ENCODE data around the gene TMEM222. TPM values are rescaled to one million over a fixed set of nuclear protein-coding genes. Genes with fewer than 3 reads are reported as not detected.

TMEM222 gene
- total and polyA plus RNA-seq, 10 of the 15 experiments (the other 5 are each of a cell fraction or from before 2014, with no cell fraction given): 3.8 to 43.5 (median 35.4) TPM

DNA sequence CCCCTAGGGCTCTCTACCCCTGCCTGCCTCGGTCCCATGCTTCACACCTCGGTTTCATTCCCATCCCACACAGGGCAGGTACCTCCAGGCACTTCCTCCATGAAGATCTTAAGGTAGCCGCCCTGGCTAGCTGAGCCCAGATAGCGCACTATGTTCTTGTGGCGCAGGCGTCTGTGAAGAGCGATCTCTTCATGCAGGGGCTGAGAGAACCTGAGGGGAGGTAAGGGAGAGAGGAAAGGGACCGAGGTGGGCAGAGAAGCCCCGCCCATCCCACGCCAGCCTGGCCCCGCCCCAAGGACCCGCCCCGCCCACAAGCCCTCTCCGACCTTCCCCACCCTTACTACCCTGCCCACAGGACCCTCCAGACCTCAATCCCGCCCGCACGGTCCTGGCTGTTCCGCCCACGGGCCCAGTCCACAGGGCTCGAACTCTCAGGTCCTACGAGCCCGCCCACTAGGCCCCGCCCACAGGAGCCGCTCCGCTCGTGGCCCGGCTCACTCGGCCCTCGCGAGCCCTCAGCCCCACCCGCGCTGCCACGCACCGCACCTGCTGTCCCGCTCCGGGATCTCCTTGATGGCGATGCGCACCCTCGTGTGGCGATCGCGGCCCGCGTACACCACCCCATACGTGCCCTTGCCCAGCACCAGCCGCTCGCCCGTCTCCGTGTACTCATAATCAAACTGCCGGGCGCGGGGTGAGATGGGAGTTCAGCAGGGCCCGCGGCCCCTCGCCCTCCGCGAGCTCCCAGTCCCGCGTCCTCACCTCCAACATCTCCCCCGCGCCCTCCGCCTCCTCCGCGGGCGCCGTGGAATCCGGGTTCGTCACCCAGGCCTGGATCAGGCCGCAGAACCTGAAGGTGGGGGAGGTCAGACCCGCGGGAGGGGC, 38.4 kb downstream of the TMEM222 start (continued):
- TF ChIP-seq TCF7 (IDR thresholded peaks at IDR 0.05; ENCODE audit: borderline replicate concordance): no peak
- TF ChIP-seq STAT3 (IDR thresholded peaks at IDR 0.05; ENCODE audit: low read depth, low read length): no peak
- TF ChIP-seq, protein P1, sequence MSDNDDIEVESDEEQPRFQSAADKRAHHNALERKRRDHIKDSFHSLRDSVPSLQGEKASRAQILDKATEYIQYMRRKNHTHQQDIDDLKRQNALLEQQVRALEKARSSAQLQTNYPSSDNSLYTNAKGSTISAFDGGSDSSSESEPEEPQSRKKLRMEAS (IDR thresholded peaks at IDR 0.05; ENCODE audit: low read depth, low read length): no peak
- TF ChIP-seq SIX5 (IDR thresholded peaks at IDR 0.05; ENCODE audit: low read depth, low read length, severe bottlenecking): no peak
- TF ChIP-seq DPF2 (IDR thresholded peaks at IDR 0.05): 0 out of 2 replicates have a peak, but pooled peaks have one; percentile 9
- TF ChIP-seq, protein P2, sequence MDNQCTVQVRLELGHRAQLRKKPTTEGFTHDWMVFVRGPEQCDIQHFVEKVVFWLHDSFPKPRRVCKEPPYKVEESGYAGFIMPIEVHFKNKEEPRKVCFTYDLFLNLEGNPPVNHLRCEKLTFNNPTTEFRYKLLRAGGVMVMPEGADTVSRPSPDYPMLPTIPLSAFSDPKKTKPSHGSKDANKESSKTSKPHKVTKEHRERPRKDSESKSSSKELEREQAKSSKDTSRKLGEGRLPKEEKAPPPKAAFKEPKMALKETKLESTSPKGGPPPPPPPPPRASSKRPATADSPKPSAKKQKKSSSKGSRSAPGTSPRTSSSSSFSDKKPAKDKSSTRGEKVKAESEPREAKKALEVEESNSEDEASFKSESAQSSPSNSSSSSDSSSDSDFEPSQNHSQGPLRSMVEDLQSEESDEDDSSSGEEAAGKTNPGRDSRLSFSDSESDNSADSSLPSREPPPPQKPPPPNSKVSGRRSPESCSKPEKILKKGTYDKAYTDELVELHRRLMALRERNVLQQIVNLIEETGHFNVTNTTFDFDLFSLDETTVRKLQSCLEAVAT (IDR thresholded peaks at IDR 0.05): peak; percentile 75; the same call in 1 of the 2 replicates
- TF ChIP-seq SRF (IDR thresholded peaks at IDR 0.05; ENCODE audit: low read depth in 2 of 2, low read length in 2 of 2): no peak
- TF ChIP-seq IKZF2 (IDR thresholded peaks at IDR 0.05): peak; percentile 42; a peak in 2 of 4 replicates
- TF ChIP-seq, protein P3, sequence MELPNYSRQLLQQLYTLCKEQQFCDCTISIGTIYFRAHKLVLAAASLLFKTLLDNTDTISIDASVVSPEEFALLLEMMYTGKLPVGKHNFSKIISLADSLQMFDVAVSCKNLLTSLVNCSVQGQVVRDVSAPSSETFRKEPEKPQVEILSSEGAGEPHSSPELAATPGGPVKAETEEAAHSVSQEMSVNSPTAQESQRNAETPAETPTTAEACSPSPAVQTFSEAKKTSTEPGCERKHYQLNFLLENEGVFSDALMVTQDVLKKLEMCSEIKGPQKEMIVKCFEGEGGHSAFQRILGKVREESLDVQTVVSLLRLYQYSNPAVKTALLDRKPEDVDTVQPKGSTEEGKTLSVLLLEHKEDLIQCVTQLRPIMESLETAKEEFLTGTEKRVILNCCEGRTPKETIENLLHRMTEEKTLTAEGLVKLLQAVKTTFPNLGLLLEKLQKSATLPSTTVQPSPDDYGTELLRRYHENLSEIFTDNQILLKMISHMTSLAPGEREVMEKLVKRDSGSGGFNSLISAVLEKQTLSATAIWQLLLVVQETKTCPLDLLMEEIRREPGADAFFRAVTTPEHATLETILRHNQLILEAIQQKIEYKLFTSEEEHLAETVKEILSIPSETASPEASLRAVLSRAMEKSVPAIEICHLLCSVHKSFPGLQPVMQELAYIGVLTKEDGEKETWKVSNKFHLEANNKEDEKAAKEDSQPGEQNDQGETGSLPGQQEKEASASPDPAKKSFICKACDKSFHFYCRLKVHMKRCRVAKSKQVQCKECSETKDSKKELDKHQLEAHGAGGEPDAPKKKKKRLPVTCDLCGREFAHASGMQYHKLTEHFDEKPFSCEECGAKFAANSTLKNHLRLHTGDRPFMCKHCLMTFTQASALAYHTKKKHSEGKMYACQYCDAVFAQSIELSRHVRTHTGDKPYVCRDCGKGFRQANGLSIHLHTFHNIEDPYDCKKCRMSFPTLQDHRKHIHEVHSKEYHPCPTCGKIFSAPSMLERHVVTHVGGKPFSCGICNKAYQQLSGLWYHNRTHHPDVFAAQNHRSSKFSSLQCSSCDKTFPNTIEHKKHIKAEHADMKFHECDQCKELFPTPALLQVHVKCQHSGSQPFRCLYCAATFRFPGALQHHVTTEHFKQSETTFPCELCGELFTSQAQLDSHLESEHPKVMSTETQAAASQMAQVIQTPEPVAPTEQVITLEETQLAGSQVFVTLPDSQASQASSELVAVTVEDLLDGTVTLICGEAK (IDR thresholded peaks at IDR 0.05; ENCODE audit: borderline replicate concordance): no peak
- no peak for TF ChIP-seq CREB1 (IDR thresholded peaks at IDR 0.05; ENCODE audit: low read depth)
- no peak for TF ChIP-seq ETV6 (conservative IDR thresholded peaks at IDR 0.05 in 1 of 2, IDR thresholded peaks at IDR 0.05 in 1 of 2; ENCODE audit: borderline replicate concordance in 1 of 2, low read depth in 1 of 2)
- TF ChIP-seq NRF1 (conservative IDR thresholded peaks at IDR 0.05; ENCODE audit: low read depth, low read length): no peak
- TF ChIP-seq, protein P4, sequence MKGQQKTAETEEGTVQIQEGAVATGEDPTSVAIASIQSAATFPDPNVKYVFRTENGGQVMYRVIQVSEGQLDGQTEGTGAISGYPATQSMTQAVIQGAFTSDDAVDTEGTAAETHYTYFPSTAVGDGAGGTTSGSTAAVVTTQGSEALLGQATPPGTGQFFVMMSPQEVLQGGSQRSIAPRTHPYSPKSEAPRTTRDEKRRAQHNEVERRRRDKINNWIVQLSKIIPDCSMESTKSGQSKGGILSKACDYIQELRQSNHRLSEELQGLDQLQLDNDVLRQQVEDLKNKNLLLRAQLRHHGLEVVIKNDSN (IDR thresholded peaks at IDR 0.05; ENCODE audit: borderline replicate concordance, extremely low read length, insufficient read depth, low read depth, low read length): no peak
- no peak for TF ChIP-seq CHD1 (IDR thresholded peaks at IDR 0.05; ENCODE audit: low read depth, low read length)

Data from GM12878 (cell line).